ES-I3 (cell line): ENCODE results near the gene FBXL7.

ENCODE experiments used
- H3K36me3 ChIP-seq: 2 replicates; pipeline ENCODE4 v1.6.1; 2013; ENCODE audit warnings: mild to moderate bottlenecking, low read length, control low read depth, moderate library complexity; ENCODE audit not compliant: insufficient read depth
- H3K4me1 ChIP-seq: 2 replicates; pipeline ENCODE4 v1.6.1; 2013; ENCODE audit warnings: mild to moderate bottlenecking, control low read depth, low read length; ENCODE audit not compliant: insufficient read depth
- H3K9ac ChIP-seq: 2 replicates; pipeline ENCODE4 v1.6.1; 2013; ENCODE audit warnings: low read depth, mild to moderate bottlenecking, low read length, moderate library complexity
- H3K9me3 ChIP-seq: 2 replicates; pipeline ENCODE4 v1.6.1; 2013; ENCODE audit warnings: mild to moderate bottlenecking, low read length, moderate library complexity; ENCODE audit not compliant: control insufficient read depth, insufficient read depth

The FBXL7 gene

GRCh38 chr5:15799014-15799413, 299.0 kb downstream of the FBXL7 start:
- peaks cover under 1% of the 10 kb centered on the region; the same call in 1 of the 2 replicates for H3K9me3 ChIP-seq
- H3K4me1 ChIP-seq, result peaks cover 9% of the 10 kb centered on the region; the same call in 1 of the 2 replicates
- no peaks in the 10 kb centered on the region for H3K36me3 ChIP-seq
- H3K9ac ChIP-seq, result no peak overlapping the region

GRCh38 chr5:15799612-15800011, 299.6 kb downstream of the FBXL7 start:
- Histone ChIP-seq H3K9me3 (peaks cover 6% of the 10 kb centered on the region; the same call in 1 of the 2 replicates), H3K36me3 (no peaks in the 10 kb centered on the region), H3K9ac (no peak overlapping the region), H3K4me1 (peaks cover 5% of the 10 kb centered on the region; the same call in 1 of the 2 replicates)

- H3K9me3 ChIP-seq, result peaks cover 12% of the 10 kb centered on the region; the same call in 1 of the 2 replicates
- H3K36me3 ChIP-seq, result no peaks in the 10 kb centered on the region
- H3K4me1 ChIP-seq, result no peaks in the 10 kb centered on the region
- H3K9ac ChIP-seq, result no peak overlapping the region
Measured at GRCh38 chr5:15803280-15803679, 303.3 kb downstream of the FBXL7 start.

GRCh38 chr5:15806613-15807012, 306.6 kb downstream of the FBXL7 start:
- peaks cover 12% of the 10 kb centered on the region; the same call in 1 of the 2 replicates for H3K9me3 ChIP-seq
- no peaks in the 10 kb centered on the region for H3K36me3 ChIP-seq
- H3K4me1 ChIP-seq, result no peaks in the 10 kb centered on the region
- no peak overlapping the region for H3K9ac ChIP-seq

GRCh38 chr5:15807248-15807647, 307.3 kb downstream of the FBXL7 start:
- Histone ChIP-seq H3K9me3 (peaks cover 12% of the 10 kb centered on the region; the same call in 1 of the 2 replicates), H3K4me1 (no peaks in the 10 kb centered on the region), H3K36me3 (no peaks in the 10 kb centered on the region), H3K9ac (no peak overlapping the region)

- H3K9me3 ChIP-seq, result peaks cover 12% of the 10 kb centered on the region; the same call in 1 of the 2 replicates
- H3K4me1 ChIP-seq, result no peaks in the 10 kb centered on the region
- H3K9ac ChIP-seq, result no peak overlapping the region
- no peaks in the 10 kb centered on the region for H3K36me3 ChIP-seq
Measured at GRCh38 chr5:15807871-15808270, 307.9 kb downstream of the FBXL7 start.

- Histone ChIP-seq H3K9ac (no peak overlapping the region), H3K9me3 (peaks cover 12% of the 10 kb centered on the region; the same call in 1 of the 2 replicates), H3K4me1 (no peaks in the 10 kb centered on the region), H3K36me3 (no peaks in the 10 kb centered on the region)
Measured at GRCh38 chr5:15808577-15808976, 308.6 kb downstream of the FBXL7 start.

GRCh38 chr5:15819617-15820016, 319.6 kb downstream of the FBXL7 start:
- H3K36me3 ChIP-seq, result no peaks in the 10 kb centered on the region
- no peak overlapping the region for H3K9ac ChIP-seq
- no peaks in the 10 kb centered on the region for H3K9me3 ChIP-seq
- H3K4me1 ChIP-seq, result no peaks in the 10 kb centered on the region

GRCh38 chr5:15821506-15821905, 321.5 kb downstream of the FBXL7 start:
- Histone ChIP-seq H3K9me3 (no peaks in the 10 kb centered on the region), H3K9ac (no peak overlapping the region), H3K4me1 (no peaks in the 10 kb centered on the region), H3K36me3 (no peaks in the 10 kb centered on the region)

- Histone ChIP-seq H3K4me1 (no peaks in the 10 kb centered on the region), H3K9ac (no peak overlapping the region), H3K9me3 (no peaks in the 10 kb centered on the region), H3K36me3 (no peaks in the 10 kb centered on the region)
Measured at GRCh38 chr5:15823398-15823797, 323.4 kb downstream of the FBXL7 start.

GRCh38 chr5:15827741-15828140, 327.8 kb downstream of the FBXL7 start:
- Histone ChIP-seq H3K9me3 (no peaks in the 10 kb centered on the region), H3K4me1 (no peaks in the 10 kb centered on the region), H3K9ac (no peak overlapping the region), H3K36me3 (no peaks in the 10 kb centered on the region)

- Histone ChIP-seq H3K36me3 (no peaks in the 10 kb centered on the region), H3K4me1 (peaks cover 8% of the 10 kb centered on the region; the same call in 1 of the 2 replicates), H3K9me3 (no peaks in the 10 kb centered on the region), H3K9ac (no peak overlapping the region)
Measured at GRCh38 chr5:15831408-15831807, 331.4 kb downstream of the FBXL7 start.

- Histone ChIP-seq H3K4me1 (peaks cover 8% of the 10 kb centered on the region; the same call in 1 of the 2 replicates), H3K9ac (no peak overlapping the region), H3K36me3 (no peaks in the 10 kb centered on the region), H3K9me3 (no peaks in the 10 kb centered on the region)
Measured at GRCh38 chr5:15833365-15833764, 333.4 kb downstream of the FBXL7 start.

- Histone ChIP-seq H3K4me1 (peaks cover 8% of the 10 kb centered on the region; the same call in 1 of the 2 replicates), H3K36me3 (no peaks in the 10 kb centered on the region), H3K9ac (no peak overlapping the region), H3K9me3 (no peaks in the 10 kb centered on the region)
Measured at GRCh38 chr5:15834596-15835245, 334.7 kb downstream of the FBXL7 start.

GRCh38 chr5:15835514-15835913, 335.5 kb downstream of the FBXL7 start:
- Histone ChIP-seq H3K9ac (no peak overlapping the region), H3K4me1 (peaks cover 8% of the 10 kb centered on the region; the same call in 1 of the 2 replicates), H3K9me3 (no peaks in the 10 kb centered on the region), H3K36me3 (no peaks in the 10 kb centered on the region)
